Gastrocnemius medialis (tissue), 4 donors: ENCODE measurements around the gene MUC5B.

Source experiments
- POLR2A ChIP-seq, 2 donors: fragments of 450-650 bp; IDR thresholded peaks; one replicate each; pipeline ENCODE4 v1.6.1; 2017; ENCODE audit warnings: antibody characterized with exemption in 2 of 2, mild to moderate bottlenecking in 2 of 2, moderate library complexity in 2 of 2
- TF ChIP-seq, protein P1 (sequence below), 5 experiments: fragments of 450-650 bp in 3 of 5; fragments of 200-600 bp in 2 of 5; sonication (generic) in 2 of 5; IDR thresholded peaks in 4 of 5; conservative IDR thresholded peaks in 1 of 5; 1 replicate in 4 of 5; 2 replicates in 1 of 5; pipeline ENCODE4 v1.5.1; 2016 to 2019; ENCODE audit warnings: antibody characterized with exemption in 5 of 5, mild to moderate bottlenecking in 3 of 5, moderate library complexity in 3 of 5

GRCh38 chr11:1296287-1296686 lies 73.4 kb downstream of the MUC5B start:
- TF ChIP-seq, protein P1, sequence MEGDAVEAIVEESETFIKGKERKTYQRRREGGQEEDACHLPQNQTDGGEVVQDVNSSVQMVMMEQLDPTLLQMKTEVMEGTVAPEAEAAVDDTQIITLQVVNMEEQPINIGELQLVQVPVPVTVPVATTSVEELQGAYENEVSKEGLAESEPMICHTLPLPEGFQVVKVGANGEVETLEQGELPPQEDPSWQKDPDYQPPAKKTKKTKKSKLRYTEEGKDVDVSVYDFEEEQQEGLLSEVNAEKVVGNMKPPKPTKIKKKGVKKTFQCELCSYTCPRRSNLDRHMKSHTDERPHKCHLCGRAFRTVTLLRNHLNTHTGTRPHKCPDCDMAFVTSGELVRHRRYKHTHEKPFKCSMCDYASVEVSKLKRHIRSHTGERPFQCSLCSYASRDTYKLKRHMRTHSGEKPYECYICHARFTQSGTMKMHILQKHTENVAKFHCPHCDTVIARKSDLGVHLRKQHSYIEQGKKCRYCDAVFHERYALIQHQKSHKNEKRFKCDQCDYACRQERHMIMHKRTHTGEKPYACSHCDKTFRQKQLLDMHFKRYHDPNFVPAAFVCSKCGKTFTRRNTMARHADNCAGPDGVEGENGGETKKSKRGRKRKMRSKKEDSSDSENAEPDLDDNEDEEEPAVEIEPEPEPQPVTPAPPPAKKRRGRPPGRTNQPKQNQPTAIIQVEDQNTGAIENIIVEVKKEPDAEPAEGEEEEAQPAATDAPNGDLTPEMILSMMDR (IDR thresholded peaks at IDR 0.05 in 4 of 5, conservative IDR thresholded peaks at IDR 0.05 in 1 of 5), result no peak
- no peak for TF ChIP-seq POLR2A (IDR thresholded peaks at IDR 0.05)
